ENCODE measurements around the gene NRP2. TPM values are rescaled to one million over a fixed set of nuclear protein-coding genes. Genes with fewer than 3 reads are reported as not detected.

NRP2 gene
- total and polyA plus RNA-seq, 2 donors (not counting 1 experiment from before 2014, with no cell fraction given), result 1.8 to 6.8 TPM

- Histone ChIP-seq H3K79me2 (ENCODE audit: control insufficient read depth, insufficient read depth, low read length) (no peaks in the 10 kb centered on the region), H3K27ac (ENCODE audit: low read length in 2 of 2) (no peak overlapping the region), H3K4me2 (replicated peaks; ENCODE audit: low read depth, low read length, poor library complexity, severe bottlenecking) (no peak overlapping the region), H3K9me3 (ENCODE audit: control extremely low read depth in 1 of 3, control insufficient read depth in 2 of 3, insufficient read depth in 1 of 3, low read length in 2 of 3) (no peaks in the 10 kb centered on the region), H4K20me1 (ENCODE audit: control insufficient read depth, insufficient read depth, low read length, poor library complexity, severe bottlenecking) (no peaks in the 10 kb centered on the region), H3K4me1 (ENCODE audit: control insufficient read depth in 2 of 2, insufficient read depth in 2 of 2, low read length in 2 of 2) (no peaks in the 10 kb centered on the region), H3K4me3 (ENCODE audit: control extremely low read depth in 1 of 5, extremely low read depth in 1 of 5, insufficient read depth in 1 of 5, low read depth in 2 of 5, low read length in 4 of 5) (no peak overlapping the region), H3K36me3 (replicated peaks in 1 of 2; ENCODE audit: control extremely low read depth in 1 of 2, control insufficient read depth in 1 of 2, extremely low read depth in 1 of 2, insufficient read depth in 2 of 2, low read length in 1 of 2) (no peaks in the 10 kb centered on the region), H3K9ac (ENCODE audit: low read length) (no peak overlapping the region), H2AFZ (ENCODE audit: insufficient read depth, low read depth, low read length, poor library complexity, severe bottlenecking) (no peak overlapping the region), H3K27me3 (replicated peaks in 1 of 4; ENCODE audit: control extremely low read depth in 1 of 4, control insufficient read depth in 3 of 4, insufficient read depth in 4 of 4, low read length in 3 of 4) (no peaks in the 10 kb centered on the region)
- no peak for DNase-seq
- Mint-ChIP-seq H3K27me3 (peaks cover 14% of the 10 kb centered on the region), H3K4me1 (no peaks in the 10 kb centered on the region), H3K27ac (no peak overlapping the region), H3K4me3 (no peak overlapping the region), H3K9me3 (ENCODE audit: insufficient read depth) (no peaks in the 10 kb centered on the region)
- POLR2A ChIA-PET, result no interaction called here
- ATAC-seq (ENCODE audit: low read depth), result no peak
- TF ChIP-seq CTCF (IDR thresholded peaks at IDR 0.05) (no peak), EZH2 (IDR thresholded peaks at IDR 0.05; ENCODE audit: borderline replicate concordance, insufficient read depth, low read depth, low read length, poor library complexity, severe bottlenecking) (no peak)
- WGBS (ENCODE audit: insufficient coverage), result 100% methylated on average over 2 of the region's 3 CpGs
- intact Hi-C loops (cut with micrococcal nuclease), result no loop called here
- CTCF ChIA-PET, result no interaction called here
These were observed 124.9 kb downstream of the NRP2 start for GRCh38 chr2:205807229-205807628.

GRCh38 chr2:205807758-205808157 is 125.5 kb downstream of the NRP2 start:
- H3K9me3 Mint-ChIP-seq (ENCODE audit: insufficient read depth), result no peaks in the 10 kb centered on the region
- Histone ChIP-seq H3K79me2 (ENCODE audit: control insufficient read depth, insufficient read depth, low read length) (no peaks in the 10 kb centered on the region), H3K36me3 (replicated peaks in 1 of 2; ENCODE audit: control extremely low read depth in 1 of 2, control insufficient read depth in 1 of 2, extremely low read depth in 1 of 2, insufficient read depth in 2 of 2, low read length in 1 of 2) (no peaks in the 10 kb centered on the region), H3K4me1 (ENCODE audit: control insufficient read depth in 2 of 2, insufficient read depth in 2 of 2, low read length in 2 of 2) (no peaks in the 10 kb centered on the region), H3K27ac (ENCODE audit: low read length in 2 of 2) (no peak overlapping the region), H3K4me2 (replicated peaks; ENCODE audit: low read depth, low read length, poor library complexity, severe bottlenecking) (no peak overlapping the region), H3K27me3 (replicated peaks in 1 of 4; ENCODE audit: control extremely low read depth in 1 of 4, control insufficient read depth in 3 of 4, insufficient read depth in 4 of 4, low read length in 3 of 4) (no peaks in the 10 kb centered on the region), H3K9me3 (ENCODE audit: control extremely low read depth in 1 of 3, control insufficient read depth in 2 of 3, insufficient read depth in 1 of 3, low read length in 2 of 3) (no peaks in the 10 kb centered on the region), H3K4me3 (ENCODE audit: control extremely low read depth in 1 of 5, extremely low read depth in 1 of 5, insufficient read depth in 1 of 5, low read depth in 2 of 5, low read length in 4 of 5) (no peak overlapping the region), H3K9ac (ENCODE audit: low read length) (no peak overlapping the region), H2AFZ (ENCODE audit: insufficient read depth, low read depth, low read length, poor library complexity, severe bottlenecking) (no peak overlapping the region), H4K20me1 (ENCODE audit: control insufficient read depth, insufficient read depth, low read length, poor library complexity, severe bottlenecking) (no peaks in the 10 kb centered on the region)
- no peak overlapping the region for H3K27ac Mint-ChIP-seq
- 57% methylated on average over 4 of the region's 6 CpGs for WGBS (ENCODE audit: insufficient coverage)
- POLR2A ChIA-PET, result no interaction called here
- TF ChIP-seq EZH2 (IDR thresholded peaks at IDR 0.05; ENCODE audit: borderline replicate concordance, insufficient read depth, low read depth, low read length, poor library complexity, severe bottlenecking) (no peak), CTCF (IDR thresholded peaks at IDR 0.05) (no peak)
- no peak for ATAC-seq (ENCODE audit: low read depth)
- DNase-seq, result no peak
- CTCF ChIA-PET, result no interaction called here
- H3K4me1 Mint-ChIP-seq, result no peaks in the 10 kb centered on the region
- intact Hi-C loops (cut with micrococcal nuclease), result no loop called here
- H3K27me3 Mint-ChIP-seq, result peaks cover 8% of the 10 kb centered on the region
- H3K4me3 Mint-ChIP-seq, result no peak overlapping the region

Data from B cell (primary cell).